BLaER1 treated with 17β-estradiol and CSF1 and Interleukin-3, amounts not matched to agents 10 nM and 100 nM (cell line): ENCODE measurements around the gene VRK2.

Experiments used
- H3K27ac ChIP-seq, 11 experiments: shearing (Covaris generic); formaldehyde crosslinking; 2 replicates each; pipeline ENCODE4 v1.8.1; 2022
- H3K27me3 ChIP-seq, 11 experiments: shearing (Covaris generic); formaldehyde crosslinking; 2 replicates each; pipeline ENCODE4 v1.8.1; 2022
- H3K36me3 ChIP-seq, 11 experiments: shearing (Covaris generic); formaldehyde crosslinking; 2 replicates each; pipeline ENCODE4 v1.8.1; 2022
- H3K4me1 ChIP-seq, 10 experiments: shearing (Covaris generic); formaldehyde crosslinking; 2 replicates each; pipeline ENCODE4 v1.8.1; 2022
- H3K4me2 ChIP-seq, 11 experiments: shearing (Covaris generic); formaldehyde crosslinking; 2 replicates each; pipeline ENCODE4 v1.8.1; 2022
- H3K4me3 ChIP-seq, 10 experiments: shearing (Covaris generic); formaldehyde crosslinking; 2 replicates each; pipeline ENCODE4 v1.8.1; 2022
- H3K9ac ChIP-seq, 11 experiments: shearing (Covaris generic); formaldehyde crosslinking; 2 replicates each; pipeline ENCODE4 v1.8.1; 2022
- H3K9me3 ChIP-seq, 11 experiments: shearing (Covaris generic); formaldehyde crosslinking; replicated peaks in 1 of 11; 2 replicates each; pipeline ENCODE4 v1.8.1; 2022
- H4K20me1 ChIP-seq, 11 experiments: shearing (Covaris generic); formaldehyde crosslinking; 2 replicates each; pipeline ENCODE4 v1.8.1; 2022
- Cebpa-rat ChIP-seq, 11 experiments: shearing (Covaris generic); IDR thresholded peaks; 2 replicates each; pipeline ENCODE4 v1.8.1; 2022

The VRK2 gene

DNA sequence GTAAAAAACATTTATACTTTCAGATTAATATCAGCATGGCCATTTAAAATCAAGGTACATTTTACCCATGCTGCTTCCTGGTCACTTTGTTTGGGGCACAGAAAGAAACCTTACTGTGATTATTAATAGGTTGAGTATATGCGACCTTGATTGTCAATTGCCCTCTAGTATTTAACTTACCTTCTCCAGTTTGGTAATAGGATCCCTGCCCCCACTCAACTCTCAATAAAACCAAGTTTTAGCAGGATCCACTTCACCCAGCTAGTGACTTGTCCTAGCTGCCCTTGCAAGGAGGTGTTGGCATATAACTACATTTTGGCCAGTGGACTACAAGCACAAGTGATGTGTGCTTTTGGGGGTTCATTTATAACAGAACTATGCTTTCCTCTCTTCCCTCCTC lies 160.2 kb downstream of the VRK2 start:
- Histone ChIP-seq H3K9ac (no peak overlapping the region), H3K36me3 (peaks cover 10 to 36% (median 23%) of the 10 kb centered on the region in 11 experiments; a peak in 21 of 22 replicates)

DNA sequence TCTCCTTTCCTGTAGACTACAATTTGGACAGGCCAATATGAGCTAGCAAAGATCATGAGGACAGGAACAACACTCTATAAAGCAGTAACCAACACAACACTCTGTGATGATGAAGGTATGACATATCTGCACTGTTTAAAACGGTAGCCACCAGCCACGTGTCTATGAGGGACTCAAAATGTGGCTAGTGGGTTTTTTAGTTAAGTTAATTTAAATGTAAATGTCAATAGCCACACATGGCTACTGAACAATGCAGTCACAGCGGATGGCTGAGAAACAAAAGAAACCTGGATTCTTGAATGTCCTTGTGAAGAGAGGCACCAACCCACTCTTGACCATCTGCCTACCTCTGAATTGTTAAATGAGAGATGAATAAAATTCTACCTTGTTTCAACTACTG lies 160.6 kb downstream of the VRK2 start:
- no peak for TF ChIP-seq Cebpa-rat (IDR thresholded peaks at IDR 0.05)
- Histone ChIP-seq H4K20me1 (no peaks in the 10 kb centered on the region), H3K4me2 (no peak overlapping the region), H3K36me3 (peaks cover 14 to 40% (median 27%) of the 10 kb centered on the region in 11 experiments; a peak in 21 of 22 replicates), H3K27me3 (no peaks in the 10 kb centered on the region), H3K4me1 (no peaks in the 10 kb centered on the region), H3K9me3 (peaks cover 21 to 24% (median 23%) of the 10 kb centered on the region in 11 experiments), H3K4me3 (no peak overlapping the region), H3K27ac (no peak overlapping the region), H3K9ac (no peak overlapping the region)

More for the DNA sequence above, 160.2 kb downstream of the VRK2 start:
- H4K20me1 ChIP-seq, result no peaks in the 10 kb centered on the region
- no peak overlapping the region for H3K27ac ChIP-seq
- H3K4me1 ChIP-seq, result no peaks in the 10 kb centered on the region
- H3K4me3 ChIP-seq, result no peak overlapping the region
- peaks cover 16 to 20% (median 19%) of the 10 kb centered on the region in 11 experiments for H3K9me3 ChIP-seq
- no peaks in the 10 kb centered on the region for H3K27me3 ChIP-seq
- no peak overlapping the region for H3K4me2 ChIP-seq
- TF ChIP-seq Cebpa-rat (IDR thresholded peaks at IDR 0.05), result no peak
